ENCODE data around the gene PANK2. TPM values are rescaled to one million over a fixed set of nuclear protein-coding genes. Genes with fewer than 3 reads are reported as not detected.
"Not testable (repeated sequence)": the region's sequence is repeated elsewhere in the genome, so short reads cannot be mapped to it uniquely, and the experiment has no call there.

The PANK2 gene
- 65.4 and 66.9 TPM in 2 replicates for total RNA-seq
- long read RNA-seq, transcript PANK2-209 (7 exons, 1,763 nt) = major isoform, 6 of 25 reads
- long read RNA-seq, partial matches to known transcripts = 0 of 25 reads
- long read RNA-seq, other reads (novel, unspliced or antisense) = 17 of 25 reads

DNA sequence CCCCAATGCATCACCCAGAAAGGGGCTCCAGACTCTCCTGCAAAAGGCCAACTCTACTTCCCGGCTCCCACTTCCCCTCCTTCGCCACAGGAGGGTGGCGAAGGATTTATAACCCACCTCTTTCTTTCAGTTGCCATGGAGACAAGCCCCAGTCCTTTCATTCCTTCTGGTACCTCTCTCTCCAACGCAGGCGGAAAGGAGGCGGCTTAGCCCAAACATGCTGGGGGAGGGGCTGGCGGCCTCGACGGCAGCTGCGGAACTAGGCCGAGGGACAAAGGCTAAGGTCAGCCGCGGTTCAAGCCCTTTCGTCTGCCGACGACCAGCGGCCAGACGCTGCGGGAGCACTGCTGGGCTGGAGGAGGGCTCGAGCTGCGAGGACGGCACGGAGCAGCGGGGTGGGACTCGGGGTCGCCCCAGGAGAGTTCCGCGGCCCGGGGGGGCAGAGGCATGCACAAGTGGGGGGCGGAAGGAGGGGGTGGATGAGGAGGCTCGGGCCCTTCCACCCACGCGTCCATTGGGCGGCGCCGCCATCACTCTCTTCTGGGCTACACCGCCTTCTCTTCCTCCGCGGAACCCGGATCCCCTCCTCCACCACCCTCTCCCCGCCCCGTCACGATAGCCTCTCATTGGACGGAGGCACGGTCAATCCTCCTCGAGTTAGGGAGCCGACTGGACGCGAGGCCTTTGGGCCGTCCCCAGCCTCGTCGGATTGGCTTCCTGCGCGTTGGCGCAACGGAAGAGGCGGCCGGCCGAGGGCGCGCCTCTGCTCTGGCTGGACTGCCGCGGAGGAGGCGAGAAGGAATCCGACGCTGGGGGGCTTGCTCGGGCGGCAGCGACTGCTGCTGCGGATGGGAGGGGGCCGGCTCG, at the start of gene PANK2:
TSS of gene PANK2 (plus strand) at position 766 of the 867 bp plus-strand sequence.
- TF ChIP-seq, protein P1, sequence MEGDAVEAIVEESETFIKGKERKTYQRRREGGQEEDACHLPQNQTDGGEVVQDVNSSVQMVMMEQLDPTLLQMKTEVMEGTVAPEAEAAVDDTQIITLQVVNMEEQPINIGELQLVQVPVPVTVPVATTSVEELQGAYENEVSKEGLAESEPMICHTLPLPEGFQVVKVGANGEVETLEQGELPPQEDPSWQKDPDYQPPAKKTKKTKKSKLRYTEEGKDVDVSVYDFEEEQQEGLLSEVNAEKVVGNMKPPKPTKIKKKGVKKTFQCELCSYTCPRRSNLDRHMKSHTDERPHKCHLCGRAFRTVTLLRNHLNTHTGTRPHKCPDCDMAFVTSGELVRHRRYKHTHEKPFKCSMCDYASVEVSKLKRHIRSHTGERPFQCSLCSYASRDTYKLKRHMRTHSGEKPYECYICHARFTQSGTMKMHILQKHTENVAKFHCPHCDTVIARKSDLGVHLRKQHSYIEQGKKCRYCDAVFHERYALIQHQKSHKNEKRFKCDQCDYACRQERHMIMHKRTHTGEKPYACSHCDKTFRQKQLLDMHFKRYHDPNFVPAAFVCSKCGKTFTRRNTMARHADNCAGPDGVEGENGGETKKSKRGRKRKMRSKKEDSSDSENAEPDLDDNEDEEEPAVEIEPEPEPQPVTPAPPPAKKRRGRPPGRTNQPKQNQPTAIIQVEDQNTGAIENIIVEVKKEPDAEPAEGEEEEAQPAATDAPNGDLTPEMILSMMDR (conservative IDR thresholded peaks at IDR 0.05) = peak; percentile 60
- peak within 1 kb of the TSS; percentile 97 for H3K4me3 Mint-ChIP-seq
- H3K4me1 Mint-ChIP-seq = peaks cover 55% of the 10 kb centered on the region
- DNase-seq (ENCODE audit: low read depth, low spot score) = peak; percentile 97
- H3K27me3 Mint-ChIP-seq (ENCODE audit: low read depth) = peaks cover 6% of the 10 kb centered on the region
- H3K27ac Mint-ChIP-seq (ENCODE audit: unreplicated experiment) = peak within 1 kb of the TSS; percentile 97
- no peaks in the 10 kb centered on the region for H3K9me3 Mint-ChIP-seq
- peaks cover 4% of the 10 kb centered on the region for H3K36me3 Mint-ChIP-seq (ENCODE audit: low read depth)

DNA sequence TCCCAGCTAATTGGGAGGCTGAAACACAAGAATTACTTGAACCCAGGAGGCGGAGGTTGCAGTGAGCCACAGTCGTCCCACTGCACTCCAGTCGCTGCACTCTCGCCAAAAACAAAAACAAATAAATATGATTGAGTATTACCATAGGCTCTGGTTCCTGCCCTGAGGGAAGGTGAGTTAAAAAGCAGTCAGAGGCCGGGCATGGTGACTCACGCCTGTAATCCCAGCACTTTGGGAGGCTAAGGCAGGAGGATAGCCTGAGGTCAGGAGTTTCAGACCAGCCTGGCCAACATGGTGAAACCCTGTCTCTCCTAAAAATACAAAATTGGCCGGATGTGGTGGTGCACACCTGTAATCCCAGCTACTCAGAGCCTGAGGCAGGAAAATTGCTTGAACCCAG, 49.0 kb upstream of the PANK2 start:
- not testable (repeated sequence) for H3K27ac Mint-ChIP-seq (ENCODE audit: unreplicated experiment); H3K4me1 Mint-ChIP-seq; H3K36me3 Mint-ChIP-seq (ENCODE audit: low read depth); DNase-seq (ENCODE audit: low read depth, low spot score); H3K27me3 Mint-ChIP-seq (ENCODE audit: low read depth); H3K9me3 Mint-ChIP-seq; H3K4me3 Mint-ChIP-seq

DNA sequence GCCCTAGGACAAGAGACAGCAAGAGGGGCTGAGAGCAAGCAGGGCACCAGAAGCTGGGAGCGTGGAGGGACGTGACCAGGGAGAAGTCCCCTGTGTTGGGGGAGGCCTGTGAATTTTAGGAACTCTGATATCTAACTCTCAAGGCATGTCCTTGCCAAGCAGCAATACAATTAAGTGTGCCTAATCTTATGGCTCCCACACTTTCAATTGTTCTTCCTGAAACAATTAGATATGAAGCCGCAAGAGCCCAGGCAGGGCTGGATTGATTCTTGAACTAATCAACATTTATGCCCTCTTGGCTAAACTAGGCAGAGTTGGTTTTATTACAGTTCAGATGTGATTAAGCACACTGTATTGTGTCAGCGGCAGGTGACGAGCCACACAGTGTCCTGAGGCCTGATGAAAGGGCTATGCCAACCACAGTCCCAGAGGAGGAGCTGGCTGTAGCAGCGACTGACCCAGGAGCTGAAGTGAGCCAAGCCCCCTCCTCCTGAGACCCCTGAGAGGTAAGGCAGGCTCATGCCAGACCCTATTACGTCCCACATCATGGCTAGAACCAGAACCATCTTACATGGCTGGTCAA, 46.7 kb upstream of the PANK2 start:
- DNase-seq (ENCODE audit: low read depth, low spot score) = no peak
- Mint-ChIP-seq H3K27ac (ENCODE audit: unreplicated experiment) (peak overlapping the region; percentile 67), H3K4me1 (peaks cover 11% of the 10 kb centered on the region), H3K4me3 (peak overlapping the region; percentile 59), H3K27me3 (ENCODE audit: low read depth) (no peaks in the 10 kb centered on the region), H3K36me3 (ENCODE audit: low read depth) (no peaks in the 10 kb centered on the region), H3K9me3 (no peaks in the 10 kb centered on the region)
- TF ChIP-seq, protein P1 (conservative IDR thresholded peaks at IDR 0.05) = no peak

DNA sequence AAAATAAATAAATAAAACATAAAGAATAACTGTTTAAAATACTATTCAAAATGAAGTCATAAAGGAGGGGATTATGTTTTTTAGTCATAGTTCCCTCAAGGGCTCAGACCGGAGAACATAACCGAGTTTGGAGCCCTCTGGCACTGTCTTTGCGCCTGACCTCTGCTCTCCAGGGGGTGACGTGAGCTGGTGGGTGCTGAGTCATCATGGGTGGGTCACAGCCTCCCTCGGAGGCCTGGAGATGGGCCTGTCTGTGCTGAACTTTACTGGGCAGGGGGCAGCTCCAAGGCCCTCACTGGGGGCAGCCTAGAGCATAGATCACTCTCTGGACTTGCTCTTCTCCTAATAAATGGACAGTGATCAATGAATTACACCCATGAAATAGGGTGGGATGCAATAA, 45.7 kb upstream of the PANK2 start:
- H3K36me3 Mint-ChIP-seq (ENCODE audit: low read depth) = no peaks in the 10 kb centered on the region
- peak overlapping the region; percentile 96 for H3K27ac Mint-ChIP-seq (ENCODE audit: unreplicated experiment)
- TF ChIP-seq, protein P1 (conservative IDR thresholded peaks at IDR 0.05) = no peak
- no peaks in the 10 kb centered on the region for H3K27me3 Mint-ChIP-seq (ENCODE audit: low read depth)
- peak overlapping the region; percentile 61 for H3K4me3 Mint-ChIP-seq
- DNase-seq (ENCODE audit: low read depth, low spot score) = no peak
- H3K4me1 Mint-ChIP-seq = peaks cover 15% of the 10 kb centered on the region
- H3K9me3 Mint-ChIP-seq = no peaks in the 10 kb centered on the region

DNA sequence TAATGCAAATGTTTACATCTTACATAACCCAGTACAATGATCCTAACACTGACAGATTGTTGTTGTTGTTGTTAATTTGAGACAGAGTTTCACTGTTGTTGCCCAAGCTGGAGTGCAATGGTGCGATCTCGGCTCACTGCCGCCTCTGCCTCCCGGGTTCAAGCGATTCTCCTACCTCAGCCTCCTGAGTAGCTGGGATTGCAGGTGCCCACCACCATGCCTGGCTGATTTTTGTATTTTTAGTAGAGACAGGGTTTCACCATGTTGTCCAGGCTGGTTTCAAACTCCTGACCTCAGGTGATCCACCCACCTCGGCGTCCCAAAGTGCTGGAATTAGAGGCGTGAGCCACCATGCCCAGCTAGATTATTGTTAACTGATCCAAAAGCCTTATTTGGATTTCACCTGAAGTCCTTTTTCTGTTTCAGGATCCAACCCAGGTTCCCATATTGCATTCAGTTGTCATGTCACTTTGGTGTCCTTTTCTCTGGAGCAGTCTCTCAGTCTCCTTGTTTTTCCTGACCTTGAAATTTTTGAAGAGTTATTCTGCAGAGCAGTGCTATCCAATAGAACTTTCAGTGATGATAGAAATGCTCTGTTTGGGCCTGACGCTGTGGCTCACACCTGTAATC, 45.1 kb upstream of the PANK2 start:
- DNase-seq (ENCODE audit: low read depth, low spot score); H3K27ac Mint-ChIP-seq (ENCODE audit: unreplicated experiment); H3K27me3 Mint-ChIP-seq (ENCODE audit: low read depth); H3K36me3 Mint-ChIP-seq (ENCODE audit: low read depth); H3K9me3 Mint-ChIP-seq: not testable (repeated sequence)
- H3K4me1 Mint-ChIP-seq = peaks cover 21% of the 10 kb centered on the region
- H3K4me3 Mint-ChIP-seq = peak overlapping the region; percentile 19

DNA sequence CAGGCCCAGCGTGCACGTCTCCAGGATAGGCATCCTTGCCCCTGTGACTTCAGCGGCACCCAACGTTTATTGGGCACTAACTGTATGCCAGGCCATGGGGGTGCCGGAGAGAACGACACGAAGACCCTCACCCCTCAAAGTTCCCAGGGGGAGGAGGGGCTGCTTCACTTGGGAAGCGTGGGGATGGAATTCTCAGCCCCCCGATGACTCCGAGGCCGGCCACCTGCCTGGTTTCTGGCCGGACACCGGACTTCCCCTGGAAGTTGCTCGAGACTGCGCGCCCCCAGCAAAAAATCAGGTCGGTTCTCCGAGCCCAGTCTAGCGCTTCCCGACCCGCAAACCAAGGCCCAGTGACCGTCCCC, 42.8 kb upstream of the PANK2 start:
- Mint-ChIP-seq H3K9me3 (no peaks in the 10 kb centered on the region), H3K27ac (ENCODE audit: unreplicated experiment) (peak overlapping the region; percentile 84)
- TF ChIP-seq, protein P1 (conservative IDR thresholded peaks at IDR 0.05) = no peak

More for the DNA sequence above, 42.8 kb upstream of the PANK2 start:
- peak; percentile 32 for DNase-seq (ENCODE audit: low read depth, low spot score)
- Mint-ChIP-seq H3K4me1 (peaks cover 26% of the 10 kb centered on the region), H3K4me3 (peak overlapping the region; percentile 91), H3K27me3 (ENCODE audit: low read depth) (no peaks in the 10 kb centered on the region), H3K36me3 (ENCODE audit: low read depth) (no peaks in the 10 kb centered on the region)
